GM18507 (cell line): Measurements from ENCODE around the gene UAP1L1.
"Not testable (repeated sequence)": the region's sequence is repeated elsewhere in the genome, so short reads cannot be mapped to it uniquely, and the experiment has no call there.

Source experiments
- DNase-seq: peaks from one replicate; pipeline ENCODE4 v3.0.0; 2011; ENCODE audit warnings: low read depth; ENCODE audit not compliant: insufficient read length; ENCODE audit errors: extremely low spot score
- FAIRE-seq: peaks from 2 replicates; lab custom pipeline; 2011; peaks lifted over from hg19 to GRCh38; lab: Jason Lieb, UNC

Gene UAP1L1

GRCh38 chr9:137053944-137054931, 23.1 kb upstream of the UAP1L1 start, which contains the start of gene ENTPD2:
TSS of gene ENTPD2 (minus strand) at chr9:137054061. CDS start at chr9:137053997, 64 bp downstream.
- DNase-seq (no peak), FAIRE-seq (no peak)

DNA sequence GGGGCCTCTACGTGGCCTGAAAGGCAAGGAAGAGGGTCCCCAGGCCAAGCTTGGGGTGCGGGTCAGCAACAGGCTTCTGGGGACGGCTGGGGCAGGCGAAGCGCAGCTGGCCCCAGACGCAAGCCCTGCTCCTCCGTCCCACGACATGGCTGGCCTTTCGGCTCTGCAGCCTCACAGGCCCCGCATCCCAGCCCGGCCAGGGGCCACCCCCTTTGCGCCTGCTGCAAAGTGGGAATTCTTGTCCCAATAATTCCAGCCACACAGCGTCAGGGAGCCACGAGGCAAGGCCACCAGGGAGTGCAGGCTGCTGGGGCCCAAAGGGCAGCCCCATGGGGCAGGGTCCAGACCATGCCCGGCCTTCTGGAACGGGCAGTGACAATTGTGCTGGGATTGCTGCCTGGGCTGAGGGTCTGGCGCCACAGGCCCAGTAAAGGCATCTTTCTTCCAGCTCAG, 22.4 kb upstream of the UAP1L1 start:
- DNase-seq (no peak), FAIRE-seq (no peak)

- no peak for FAIRE-seq
- no peak for DNase-seq
These were observed 21.6 kb upstream of the UAP1L1 start for GRCh38 chr9:137055385-137056364.

DNA sequence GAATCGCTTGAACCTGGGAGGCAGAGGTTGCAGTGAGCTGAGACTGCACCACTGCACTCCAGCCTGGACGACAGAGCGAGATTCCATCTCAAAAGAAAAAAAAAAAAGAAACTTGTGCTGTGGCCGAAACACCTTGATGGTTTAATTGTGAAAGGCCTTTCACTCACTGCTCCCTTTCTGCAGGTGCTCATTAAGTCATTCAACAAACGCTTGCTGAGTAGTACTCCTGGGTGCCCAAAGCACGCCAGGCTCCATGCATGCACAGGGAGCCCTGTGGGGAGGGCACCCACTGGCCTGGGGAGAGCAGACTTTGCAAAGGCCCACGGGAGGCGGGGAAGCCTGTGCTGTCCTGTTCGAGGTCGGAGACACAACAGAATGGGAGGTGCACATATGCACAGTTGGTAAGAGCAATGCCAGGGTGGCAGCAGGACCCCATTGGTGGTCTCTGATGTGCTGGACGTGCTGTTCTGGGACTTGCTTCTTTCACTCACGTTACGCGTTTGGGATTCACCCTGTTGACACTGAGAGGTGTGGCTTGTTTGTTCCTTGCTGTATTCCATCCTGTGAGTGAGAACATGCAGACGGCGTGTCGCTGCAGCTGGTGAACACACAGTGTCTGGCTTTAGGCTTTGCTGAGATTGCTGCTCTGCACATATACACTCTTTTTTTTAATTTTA, 20.4 kb upstream of the UAP1L1 start:
- no peak for FAIRE-seq

GRCh38 chr9:137057545-137057944, 19.8 kb upstream of the UAP1L1 start:
- FAIRE-seq, result no peak
- no peak for DNase-seq

More for the DNA sequence above, 20.4 kb upstream of the UAP1L1 start:
- DNase-seq, result no peak

GRCh38 chr9:137058521-137059234, 18.6 kb upstream of the UAP1L1 start:
- DNase-seq, result no peak
- FAIRE-seq, result no peak

DNA sequence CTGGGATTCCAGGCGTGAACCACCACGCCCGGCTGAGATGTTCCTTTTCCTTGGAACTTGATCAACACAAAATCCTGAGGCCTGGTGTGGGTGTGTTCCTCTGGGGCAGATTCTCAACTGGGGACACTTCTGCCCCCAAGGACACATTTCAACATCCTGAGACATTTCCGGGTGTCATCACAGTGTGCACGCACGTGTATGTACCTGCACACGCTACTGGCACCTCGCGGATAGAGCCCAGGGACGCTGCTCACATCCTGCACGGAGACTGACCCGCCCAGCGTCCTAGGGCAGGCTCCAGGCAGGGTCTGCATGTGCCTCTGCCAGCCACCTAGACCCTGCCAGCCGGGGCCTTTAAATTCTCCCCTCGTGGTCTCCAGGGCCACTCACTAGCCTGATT, 14.9 kb upstream of the UAP1L1 start:
- no peak for FAIRE-seq
- DNase-seq, result no peak

DNA sequence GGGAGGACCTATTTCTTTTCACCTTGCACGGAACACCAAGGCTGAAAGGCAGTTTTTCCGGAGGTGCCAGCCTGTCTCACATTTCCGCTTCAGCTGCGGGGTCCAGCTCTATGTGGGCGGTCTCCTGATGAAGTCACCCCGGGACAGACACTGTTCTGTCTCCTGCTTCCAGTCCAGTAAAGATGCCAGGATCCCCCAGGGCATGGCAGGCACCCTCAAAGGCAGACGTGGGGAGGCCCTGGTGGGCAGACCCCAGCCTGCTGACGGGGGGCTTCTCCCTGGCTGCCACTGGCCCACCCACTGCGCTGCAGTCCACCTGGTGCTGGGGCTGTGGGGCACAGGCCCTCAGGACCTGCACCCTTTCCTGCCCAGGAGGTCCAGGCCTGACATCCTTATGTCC, 14.5 kb upstream of the UAP1L1 start:
- FAIRE-seq, DNase-seq: not testable (repeated sequence)

DNA sequence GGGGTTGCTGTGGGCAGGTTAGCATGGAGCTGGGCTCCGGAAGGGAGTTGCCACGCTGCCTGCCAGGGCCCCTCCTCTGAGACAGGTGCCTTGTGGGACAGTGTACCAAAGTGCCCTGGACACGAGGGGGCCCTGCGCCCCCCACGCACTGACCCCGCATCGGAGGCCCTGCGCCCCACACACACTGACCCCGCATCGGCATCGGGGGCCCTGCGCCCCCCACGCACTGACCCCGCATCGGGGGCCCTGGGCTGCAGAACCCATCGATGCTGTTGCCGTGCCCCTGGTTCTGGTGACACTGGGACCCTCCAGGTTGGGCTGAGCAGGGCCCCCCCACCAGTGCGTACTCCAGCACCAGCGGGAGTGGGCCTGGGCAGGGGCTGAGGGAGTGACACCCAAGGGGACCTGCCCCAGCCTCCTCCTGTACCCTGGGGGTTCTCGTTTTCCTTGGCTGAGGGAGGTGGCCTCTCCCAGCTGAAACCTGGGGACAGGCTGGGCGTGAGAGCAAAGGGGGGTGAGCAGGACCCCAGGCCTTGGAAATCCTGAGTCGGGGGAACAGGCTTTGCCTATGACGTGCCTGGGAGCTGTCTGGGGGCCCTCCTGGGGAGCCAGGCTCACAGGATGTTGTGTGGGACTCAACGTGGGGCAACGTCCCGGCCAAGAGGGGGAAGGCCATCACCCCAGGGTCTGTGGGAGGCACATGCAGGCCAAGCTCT, 13.8 kb upstream of the UAP1L1 start:
- FAIRE-seq, result no peak
- DNase-seq, result no peak

- peak; percentile 70 for FAIRE-seq
- no peak for DNase-seq
These were observed 13.1 kb upstream of the UAP1L1 start for GRCh38 chr9:137064027-137064879.

GRCh38 chr9:137064880-137065164, 12.5 kb upstream of the UAP1L1 start:
- FAIRE-seq, result no peak
- no peak for DNase-seq

DNA sequence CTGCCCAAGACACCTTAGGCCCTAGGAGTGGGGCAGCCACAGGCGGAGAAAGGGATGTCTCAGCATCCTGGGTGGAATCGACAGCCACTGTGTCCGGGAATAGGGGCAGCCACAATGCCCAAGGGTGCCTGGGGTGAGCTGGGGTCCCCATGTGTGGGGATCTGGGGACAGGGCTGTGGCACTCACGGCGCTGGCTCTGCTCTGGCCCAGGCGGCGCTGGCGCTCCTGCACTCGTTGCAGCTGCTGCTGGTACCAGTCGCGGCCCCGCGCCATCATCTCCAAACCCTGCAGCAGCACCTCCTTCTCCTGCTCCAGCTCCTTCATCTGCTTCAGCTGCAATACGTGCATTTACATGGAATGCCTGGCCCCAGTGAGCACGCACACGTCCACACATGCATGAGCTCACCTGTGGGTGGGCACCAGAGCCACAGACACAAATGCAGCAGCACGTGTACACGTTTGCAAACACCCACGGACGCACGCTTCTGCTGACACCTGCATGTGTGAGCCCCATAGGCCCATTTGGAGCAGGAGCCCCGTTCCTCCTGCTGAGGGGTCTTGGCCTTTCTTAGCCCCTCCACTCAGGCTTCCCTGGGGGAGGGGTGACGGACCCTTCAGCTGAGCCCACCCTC, 11.9 kb upstream of the UAP1L1 start:
- no peak for DNase-seq
- FAIRE-seq, result no peak

- DNase-seq, result no peak
- no peak for FAIRE-seq
These were observed 11.0 kb upstream of the UAP1L1 start for GRCh38 chr9:137066096-137066861.

- DNase-seq (peak; percentile 77), FAIRE-seq (peak; percentile 92)
These were observed 9.3 kb upstream of the UAP1L1 start for GRCh38 chr9:137067860-137068538.

DNA sequence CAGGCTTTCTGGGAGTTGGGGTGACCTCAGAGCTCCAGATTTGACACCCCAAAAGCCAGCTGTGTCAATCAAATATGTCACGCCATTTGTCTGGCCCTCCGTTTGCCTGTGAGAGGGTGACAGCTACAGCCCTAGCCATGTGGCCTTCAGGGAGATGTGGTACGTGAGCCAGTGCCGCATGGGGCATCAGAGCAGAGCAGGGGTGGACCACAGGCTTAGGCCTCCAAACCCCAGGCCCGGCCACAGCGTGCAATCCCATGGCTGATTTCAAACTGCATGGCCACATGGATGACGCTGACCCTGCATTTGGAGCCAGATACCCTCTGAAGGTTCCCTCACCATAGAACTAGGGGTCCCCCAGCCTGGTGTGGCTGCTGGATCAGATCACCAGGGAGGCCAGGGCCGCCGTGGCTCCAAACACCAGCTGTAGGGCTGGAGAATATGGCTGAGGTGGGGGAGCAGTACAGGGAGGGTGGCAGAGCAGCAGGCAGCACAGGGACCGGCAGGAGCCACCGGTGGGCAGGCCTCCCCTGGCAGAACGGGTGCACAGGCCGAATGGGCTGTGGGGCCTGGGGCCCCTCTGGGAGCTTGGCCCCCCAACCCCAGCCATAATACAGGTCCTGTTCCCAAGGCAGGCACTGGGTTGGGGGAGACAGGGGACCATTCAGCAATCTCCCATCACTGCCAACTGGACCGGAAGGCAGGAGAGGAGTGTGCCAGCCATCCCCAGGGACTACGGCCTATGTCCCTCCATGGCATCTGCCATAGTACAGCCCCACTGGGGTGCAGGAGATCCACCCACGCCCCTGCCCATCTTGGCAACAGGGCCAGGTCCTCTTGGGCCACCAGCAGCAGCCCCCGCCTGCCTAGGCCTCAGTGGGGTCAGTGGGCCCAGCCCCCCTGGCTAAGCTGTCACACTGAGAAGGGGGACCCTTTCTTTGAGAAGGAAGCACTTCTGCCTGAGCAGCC, 8.5 kb upstream of the UAP1L1 start:
- FAIRE-seq (no peak), DNase-seq (no peak)
